HG03378 (cell line): ENCODE data around the gene FAM149B1.

Experiments used
- ATAC-seq: cut with Tn5 transposase; IDR thresholded peaks from one replicate; pipeline ENCODE4 v1.9.1; 2021; ENCODE audit warnings: mild to moderate bottlenecking, moderate library complexity; ENCODE audit not compliant: unreplicated experiment

The FAM149B1 gene

DNA sequence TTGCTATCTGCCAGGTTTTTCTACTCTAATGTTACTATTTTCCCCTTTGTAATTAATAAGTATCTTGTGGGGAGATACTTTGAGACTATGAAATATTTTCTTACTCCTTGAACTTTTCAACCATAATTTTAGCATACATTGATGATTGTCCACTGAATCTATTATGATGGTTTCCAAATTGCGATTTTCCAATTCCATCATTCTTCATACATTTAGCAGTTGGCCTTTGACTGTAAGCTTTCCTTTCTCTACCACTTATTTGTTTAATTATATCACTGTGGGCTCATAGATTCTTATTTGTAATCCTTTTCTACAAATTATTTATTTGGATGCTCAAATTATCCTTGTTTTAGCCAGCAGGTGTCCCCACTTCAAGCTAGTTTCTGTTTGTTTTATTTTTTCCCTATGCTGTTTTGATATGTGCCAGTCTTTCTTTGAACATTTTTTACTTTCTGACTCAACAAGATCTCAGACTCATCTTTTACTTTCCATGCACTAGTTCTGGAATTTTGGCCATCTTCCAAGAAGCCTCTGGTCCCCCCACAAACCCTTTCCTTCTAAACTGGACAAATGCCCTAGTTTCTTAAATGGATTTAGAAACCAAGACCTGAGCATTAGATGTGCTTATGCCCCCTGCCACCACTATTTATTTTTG, 95.9 kb downstream of the FAM149B1 start:
- ATAC-seq, result no peak

DNA sequence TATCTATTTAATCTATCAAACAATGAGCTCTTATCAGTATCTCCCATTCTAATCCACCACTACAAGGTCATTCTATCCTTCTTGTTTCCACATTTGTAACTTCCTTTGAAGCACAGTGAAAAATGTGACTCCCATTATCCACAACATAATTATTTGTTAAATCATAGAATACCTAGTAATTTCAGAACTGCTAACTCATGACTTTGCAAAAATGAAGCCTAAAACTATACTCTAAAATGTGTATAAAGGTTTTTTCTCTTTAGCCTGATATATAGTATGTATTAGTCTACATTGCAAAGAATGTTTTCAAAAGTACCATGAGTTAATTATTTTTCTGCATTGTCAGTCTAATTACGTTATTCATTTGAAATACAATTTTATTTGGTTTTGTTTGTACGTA, 96.5 kb downstream of the FAM149B1 start:
- no peak for ATAC-seq

DNA sequence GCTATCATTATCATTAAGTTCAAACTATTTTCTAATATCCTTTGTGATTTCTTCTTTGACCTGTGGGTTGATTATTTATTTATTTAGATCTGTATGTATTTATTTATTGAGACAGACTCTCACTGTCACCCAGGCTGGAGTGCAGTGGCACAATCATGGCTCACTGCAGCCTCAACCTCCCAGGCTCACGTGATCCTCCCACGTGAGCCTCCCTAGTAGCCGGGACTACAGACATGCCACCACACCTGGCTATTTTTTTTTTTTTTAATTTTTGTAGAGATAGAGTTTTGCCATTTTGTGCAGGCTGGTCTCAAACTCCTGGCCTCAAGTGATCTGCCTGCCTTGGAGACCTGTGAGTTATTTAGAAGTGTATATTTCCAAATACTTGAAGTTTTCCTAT, 113.2 kb downstream of the FAM149B1 start:
- ATAC-seq, result no peak

DNA sequence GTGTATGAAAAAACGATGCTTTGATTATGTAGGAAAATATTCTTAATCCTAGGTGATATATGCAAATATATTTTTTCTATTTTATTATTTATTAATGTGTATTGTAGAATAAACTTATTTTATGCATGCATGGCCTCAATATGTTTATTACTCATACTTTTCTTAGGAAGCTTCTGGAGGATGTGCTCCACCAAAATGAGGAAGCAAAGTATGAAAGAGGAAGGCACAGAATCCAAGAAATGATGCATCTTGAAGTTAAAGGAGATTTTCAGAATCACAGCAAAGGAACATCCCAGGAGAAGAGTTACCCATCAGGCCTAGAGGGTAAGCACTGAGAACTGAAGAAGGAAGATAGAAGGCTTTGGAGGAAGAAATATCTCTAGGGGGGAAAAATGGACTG, 119.5 kb downstream of the FAM149B1 start:
- no peak for ATAC-seq

DNA sequence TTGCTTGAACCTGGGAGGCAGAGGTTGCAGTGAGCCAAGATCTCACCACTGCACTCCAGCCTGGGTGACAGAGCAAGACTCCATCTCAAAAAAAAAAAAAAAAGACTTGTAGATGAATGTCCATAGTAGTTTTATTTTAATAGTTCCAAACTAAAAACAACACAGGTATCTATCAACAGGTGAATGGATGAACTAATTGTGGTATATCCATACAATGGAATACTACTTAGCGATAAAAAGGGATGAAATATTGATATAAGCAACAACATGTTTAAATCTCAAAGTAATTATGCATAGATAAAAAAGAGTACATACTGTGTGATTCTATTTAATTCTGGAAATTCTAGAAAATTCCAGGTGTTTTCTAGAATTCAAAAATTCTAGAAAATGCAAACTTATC, 122.0 kb downstream of the FAM149B1 start:
- ATAC-seq, result no peak

DNA sequence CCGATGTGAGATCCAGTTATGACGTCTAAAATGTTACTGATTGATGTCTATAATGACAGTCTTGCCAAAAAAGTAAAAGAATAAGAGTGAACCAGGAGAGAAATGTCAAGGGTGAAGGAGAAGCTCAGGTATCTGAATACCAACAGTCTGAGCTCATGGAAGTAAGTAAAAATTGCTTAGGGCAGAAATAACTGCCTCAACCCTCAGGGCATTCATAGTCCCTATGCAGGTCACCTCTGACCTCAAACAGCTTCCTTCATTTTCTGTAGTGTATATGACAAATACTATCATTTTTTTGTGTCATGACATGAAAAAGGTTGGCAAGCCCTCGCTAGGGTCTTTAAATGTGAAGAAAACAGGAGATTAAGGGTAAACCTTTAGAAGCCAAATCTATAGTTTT, 125.5 kb downstream of the FAM149B1 start:
- no peak for ATAC-seq
